LHCN-M2 (cell line): ENCODE data around the gene ACR. TPM values are rescaled to one million over a fixed set of nuclear protein-coding genes. Genes with fewer than 3 reads are reported as not detected.
A peak's percentile ranks its signal among the peaks of the same experiment; 100 is the strongest.

Experiments
- DNase-seq: peaks from one replicate; pipeline ENCODE4 v3.0.0-alpha.2; 2012; ENCODE audit warnings: low read depth
- total RNA-seq: library from RNA; depleted of rRNA; stranded (reverse); fragments of >200 nt; gene quantifications from 2 replicates; pipeline ENCODE4 v1.2.3, GENCODE V29; 2014

Gene ACR
- total RNA-seq, 1 experiment from 2014 or later, result not detected

GRCh38 chr22:50716290-50717024 lies 21.5 kb upstream of the ACR start:
- DNase-seq, result no peak

- peak; percentile 25 for DNase-seq
Measured at GRCh38 chr22:50717709-50718351, 20.2 kb upstream of the ACR start.

GRCh38 chr22:50718352-50718709 lies 19.7 kb upstream of the ACR start:
- DNase-seq, result no peak

GRCh38 chr22:50719814-50720300 lies 18.1 kb upstream of the ACR start:
- DNase-seq, result no peak

- no peak for DNase-seq
Measured at GRCh38 chr22:50720301-50721256, 17.4 kb upstream of the ACR start.

GRCh38 chr22:50721257-50721844 lies 16.7 kb upstream of the ACR start:
- DNase-seq, result no peak

- no peak for DNase-seq
Measured at GRCh38 chr22:50722048-50722701, 15.8 kb upstream of the ACR start.

GRCh38 chr22:50722716-50723428 lies 15.1 kb upstream of the ACR start:
- no peak for DNase-seq

- no peak for DNase-seq
Measured at GRCh38 chr22:50723991-50724390, 14.0 kb upstream of the ACR start.

GRCh38 chr22:50724616-50725015 lies 13.4 kb upstream of the ACR start:
- DNase-seq, result no peak

GRCh38 chr22:50725597-50725996 lies 12.4 kb upstream of the ACR start:
- no peak for DNase-seq

- no peak for DNase-seq
Measured at GRCh38 chr22:50726643-50727340, 11.2 kb upstream of the ACR start.

GRCh38 chr22:50727678-50728522 lies 10.1 kb upstream of the ACR start:
- DNase-seq, result no peak

GRCh38 chr22:50728523-50728931 lies 9.5 kb upstream of the ACR start:
- DNase-seq, result no peak

- DNase-seq, result no peak
Measured at GRCh38 chr22:50729391-50730012, 8.5 kb upstream of the ACR start.

- DNase-seq, result no peak
Measured at GRCh38 chr22:50730013-50730891, 7.8 kb upstream of the ACR start.

GRCh38 chr22:50730941-50731661 lies 6.9 kb upstream of the ACR start:
- DNase-seq, result no peak
